Cerebellar nuclear complex (tissue), 1 donor: Measurements from ENCODE around the gene STAT4.

ENCODE experiments used
- DNase-seq, 2 experiments: peaks; one replicate each; lab custom pipeline; 2025; lab: John Stamatoyannopoulos, UW

STAT4 gene

DNA sequence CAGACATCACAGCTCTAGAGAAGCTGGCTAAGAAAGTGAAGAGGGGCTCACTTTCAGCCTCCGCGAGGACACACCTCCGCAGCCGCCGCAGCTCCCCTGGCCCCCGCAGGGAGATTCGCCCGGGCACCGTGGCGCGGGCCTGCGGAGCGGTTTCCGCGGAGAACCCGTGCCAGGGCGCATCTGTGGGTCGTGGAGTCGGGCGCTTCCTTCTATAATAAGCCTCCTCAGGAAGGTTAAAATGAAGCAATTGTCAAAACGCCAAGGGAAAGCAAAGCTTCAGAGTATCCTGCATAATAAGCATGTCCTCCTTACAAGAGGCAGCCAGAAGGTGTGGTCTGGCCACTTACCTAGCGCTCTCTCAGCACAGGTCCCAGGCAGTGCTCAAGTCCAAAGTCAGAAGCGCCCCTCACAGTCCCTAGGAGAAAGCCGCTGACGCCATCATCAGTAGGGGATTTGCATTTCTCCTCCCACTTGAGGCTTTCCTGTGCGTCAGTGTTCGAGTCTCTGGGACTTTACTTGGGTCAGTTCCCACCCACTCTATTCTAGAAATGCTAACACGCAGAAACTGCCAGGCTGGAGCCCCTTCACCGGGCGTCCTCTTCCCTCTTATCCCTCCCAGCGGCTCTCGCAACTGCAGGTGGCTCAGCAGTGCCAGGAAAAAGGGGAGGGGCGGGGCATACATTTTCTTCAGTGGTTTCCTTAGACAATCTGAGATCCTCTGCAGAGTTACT is at the start of gene STAT4:
Gene STAT4, minus strand, starts transcription at position 395 of the 731 bp plus-strand sequence. CDS start 2,791 bp downstream, outside the sequence.
- no peak for DNase-seq

- DNase-seq = no peak
Measured at GRCh38 chr2:191199929-191200512, 49.2 kb upstream of the STAT4 start.

DNA sequence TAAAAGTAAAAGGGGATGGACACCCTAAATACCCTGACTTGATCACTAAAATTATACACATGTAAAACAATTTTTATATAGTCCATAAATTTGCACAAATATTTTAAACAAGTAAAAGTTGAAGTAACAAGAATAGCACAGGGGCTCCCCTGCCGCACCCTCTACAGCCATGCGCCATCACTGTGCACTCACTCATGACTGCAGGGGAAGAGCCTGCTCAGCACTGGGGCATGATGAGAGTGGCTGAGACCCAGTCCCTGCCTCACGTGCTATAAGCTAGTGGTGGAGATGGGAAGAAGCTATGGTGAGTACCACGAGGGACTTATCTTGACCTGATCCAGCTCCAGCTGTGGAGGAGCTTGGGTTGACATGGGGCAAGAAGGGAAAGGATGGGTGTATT is 47.5 kb upstream of the STAT4 start:
- no peak for DNase-seq

GRCh38 chr2:191197096-191197495 is 46.3 kb upstream of the STAT4 start:
- DNase-seq = no peak

- no peak for DNase-seq
Measured at GRCh38 chr2:191195021-191195420, 44.2 kb upstream of the STAT4 start.

- no peak for DNase-seq
Measured at GRCh38 chr2:191190861-191191552, 40.2 kb upstream of the STAT4 start.

GRCh38 chr2:191190435-191190834 is 39.6 kb upstream of the STAT4 start:
- no peak for DNase-seq

- DNase-seq = no peak
Measured at GRCh38 chr2:191189112-191189635, 38.4 kb upstream of the STAT4 start.

DNA sequence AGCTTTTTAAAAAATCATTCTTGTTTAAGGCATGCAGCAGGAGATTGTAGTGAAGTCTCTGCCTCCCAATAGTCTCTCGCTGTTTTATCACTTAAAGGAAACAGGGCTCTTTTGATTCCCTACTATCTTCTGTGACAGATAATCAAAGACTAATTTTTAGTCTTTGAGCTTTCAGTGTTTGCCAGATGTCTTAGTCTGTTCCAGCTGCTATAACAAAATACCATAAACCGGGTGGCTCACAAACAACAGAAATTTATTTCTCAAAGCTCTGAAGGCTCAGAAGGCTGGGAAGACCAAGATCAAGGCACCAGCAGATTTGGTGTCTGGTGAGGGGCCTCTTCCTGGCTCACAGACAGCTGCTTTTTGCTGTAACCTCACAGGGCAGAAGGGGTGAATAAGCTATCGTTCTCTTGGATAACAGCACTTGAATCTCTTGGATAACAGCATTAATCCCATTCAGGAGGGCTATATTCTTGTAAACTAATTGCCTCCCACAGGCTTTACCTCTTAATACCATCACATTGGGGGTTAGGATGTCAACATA is 37.8 kb upstream of the STAT4 start:
- no peak for DNase-seq

GRCh38 chr2:191187105-191187829 is 36.5 kb upstream of the STAT4 start:
- DNase-seq = no peak

DNA sequence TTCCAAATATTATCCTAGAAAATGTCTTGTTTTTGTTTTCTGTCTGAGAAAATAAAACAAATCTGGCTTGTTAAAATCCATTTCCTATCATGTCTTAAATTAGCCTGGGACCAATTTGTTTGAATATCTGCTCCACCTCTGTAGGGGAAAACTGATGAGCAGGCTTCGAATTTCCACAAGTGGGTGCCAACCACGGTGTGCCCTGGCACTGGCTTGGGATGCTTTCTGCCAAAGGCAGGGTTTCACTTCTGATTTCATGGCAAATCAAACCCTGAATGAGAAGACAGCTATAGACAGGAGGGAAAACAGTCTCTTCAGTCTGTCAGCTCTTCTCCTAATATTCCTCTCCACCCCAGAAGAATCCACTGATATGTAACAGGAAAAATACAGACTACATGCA is 33.7 kb upstream of the STAT4 start:
- no peak for DNase-seq

- DNase-seq = no peak
Measured at GRCh38 chr2:191183516-191183915, 32.7 kb upstream of the STAT4 start.

DNA sequence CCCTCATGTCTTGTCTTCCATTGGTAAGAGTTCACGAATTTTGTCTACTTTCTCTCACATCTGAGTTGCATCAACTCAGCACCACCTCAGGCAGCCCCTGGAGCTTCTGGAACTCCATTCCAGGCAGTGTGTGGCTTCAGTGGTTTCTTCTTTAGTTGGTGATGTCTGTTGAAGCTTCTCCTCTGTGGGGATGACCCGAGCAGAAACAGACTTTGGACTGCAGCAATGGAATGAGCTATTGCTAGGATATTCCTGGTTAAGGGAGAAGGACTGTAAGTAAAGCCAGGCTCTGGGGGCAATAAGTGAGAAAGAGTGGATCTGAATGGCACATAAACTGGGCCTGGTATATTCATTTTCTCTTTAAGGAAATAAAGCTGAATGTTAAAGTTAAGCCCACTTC is 32.3 kb upstream of the STAT4 start:
- DNase-seq = no peak

- no peak for DNase-seq
Measured at GRCh38 chr2:191180713-191181112, 29.9 kb upstream of the STAT4 start.

DNA sequence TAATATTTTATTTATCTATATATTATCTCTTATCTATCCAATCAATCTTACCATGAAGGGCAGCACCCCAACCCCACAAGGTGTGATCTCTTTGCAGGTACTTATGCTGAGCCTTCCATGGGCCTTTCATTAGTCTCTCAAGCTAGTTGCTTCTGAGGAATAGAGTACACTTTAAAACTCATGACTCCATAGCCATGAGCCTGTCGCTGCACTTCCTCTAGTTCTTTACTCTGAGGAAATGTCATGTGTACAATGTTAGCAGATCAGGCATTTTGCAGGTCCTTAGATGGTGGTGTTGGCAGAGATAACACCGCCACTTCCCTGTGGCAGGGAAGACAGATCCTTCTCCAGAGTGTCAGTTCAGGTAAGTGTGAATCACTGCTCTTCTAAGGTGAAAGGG is 29.5 kb upstream of the STAT4 start:
- no peak for DNase-seq

GRCh38 chr2:191178806-191179514 is 28.2 kb upstream of the STAT4 start:
- no peak for DNase-seq

DNA sequence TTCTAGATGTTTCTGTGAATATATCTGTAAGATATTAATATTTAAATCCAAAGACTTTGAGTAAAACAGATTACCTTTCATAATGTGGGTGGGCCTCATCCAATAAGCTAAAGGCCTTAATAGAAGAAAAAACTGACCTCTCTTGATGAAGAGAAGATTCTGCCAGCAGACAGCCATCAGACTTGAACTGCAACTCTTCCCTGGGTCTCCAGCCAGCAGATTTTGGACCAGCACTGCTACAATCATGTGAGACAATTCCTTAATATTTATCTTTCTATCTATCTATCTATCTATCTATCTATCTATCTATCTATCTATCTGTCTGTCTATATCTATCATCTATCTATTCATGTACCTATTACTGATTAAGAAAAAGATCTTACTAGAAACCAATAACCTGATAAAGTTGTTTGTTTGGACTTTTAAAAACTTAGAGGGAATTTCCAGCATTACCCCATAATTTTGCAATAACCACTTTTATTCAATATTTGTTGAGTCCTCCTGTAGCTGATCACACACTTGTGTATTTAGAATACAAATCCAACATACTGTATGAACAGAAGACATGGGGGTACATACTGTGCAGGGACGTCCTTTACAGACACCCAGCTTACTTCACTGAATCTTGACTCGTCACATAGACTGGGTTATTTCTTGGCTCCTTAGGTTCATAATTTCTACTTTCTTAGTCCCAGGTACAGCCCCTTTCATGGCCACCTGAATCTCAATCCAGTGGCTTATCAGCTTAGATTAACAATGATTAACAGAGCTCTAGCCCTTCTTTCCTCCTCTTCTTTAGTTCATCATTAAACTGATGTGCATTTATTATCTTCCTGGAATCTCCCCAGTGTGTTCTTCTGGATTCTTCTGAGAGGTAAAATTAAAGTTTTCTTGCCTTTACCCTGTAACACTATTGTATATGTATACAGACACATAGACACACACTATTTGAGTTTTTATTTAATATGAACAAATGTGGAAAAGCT is 27.2 kb upstream of the STAT4 start:
- DNase-seq = no peak

- DNase-seq = no peak
Measured at GRCh38 chr2:191176801-191177438, 26.1 kb upstream of the STAT4 start.

DNA sequence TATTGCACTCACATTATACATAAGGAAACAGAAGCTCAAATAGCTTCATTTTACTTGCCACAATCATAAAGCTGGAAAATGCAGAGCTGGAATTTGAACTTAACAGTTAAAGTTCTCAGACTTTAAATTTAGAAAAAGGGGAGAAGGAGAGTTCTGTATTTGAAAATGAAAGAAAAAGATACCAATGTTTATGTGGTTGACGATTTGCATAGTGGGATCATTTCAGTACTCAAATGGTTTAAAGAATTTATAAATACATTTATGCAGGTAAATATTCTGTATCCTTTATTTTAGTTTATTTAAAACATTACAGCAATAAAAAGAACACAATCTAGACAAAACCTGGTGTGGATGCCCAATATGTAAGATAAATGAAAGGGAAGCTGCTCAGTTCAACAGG is 25.5 kb upstream of the STAT4 start:
- no peak for DNase-seq

DNA sequence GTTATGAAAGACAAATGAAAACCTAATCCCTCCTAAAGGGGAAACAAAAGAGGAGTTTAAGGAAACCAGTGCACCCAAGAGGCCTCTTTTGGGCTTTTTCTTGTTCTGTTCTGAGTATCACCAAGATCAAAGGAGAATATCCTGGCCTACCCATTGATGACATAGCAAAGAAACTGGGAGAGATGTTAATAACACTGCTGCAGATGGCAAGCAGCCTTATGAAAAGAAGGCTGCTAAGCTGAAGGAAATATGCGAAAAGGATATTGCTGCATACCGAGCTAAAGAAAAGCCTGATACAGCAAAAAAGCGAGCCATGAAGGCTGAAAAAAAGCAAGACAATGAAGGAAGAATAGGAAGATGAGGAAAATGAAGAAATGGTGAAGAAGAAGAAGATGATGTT is 23.6 kb upstream of the STAT4 start:
- DNase-seq = no peak
